Sciatic nerve (tissue), 2 donors: ENCODE results near the gene GUCA1A. TPM values are rescaled to one million over a fixed set of nuclear protein-coding genes. Genes with fewer than 3 reads are reported as not detected.

ENCODE experiments used
- ATAC-seq: fragments of 200-7000 bp; cut with Tn5 transposase; one replicate; pipeline ENCODE4 v1.9.1; 2020; ENCODE audit warnings: mild to moderate bottlenecking, moderate library complexity
- DNase-seq: peaks from one replicate; pipeline ENCODE4 v3.0.0-alpha.2; 2020; ENCODE audit warnings: low spot score
- intact Hi-C: fragments of 100-400 bp; cut with DNase I; formaldehyde crosslinking; loops from one replicate; pipeline ENCODE4 v1.14.2; 2022
- total RNA-seq: library from RNA; stranded (reverse); fragmentation: NEBNext Ultra II Directional; extraction: Animal tissue kit (Norgen Biotek cat#: 25700); gene quantifications from one replicate; pipeline ENCODE4 v1.2.1, GENCODE V29; 2021
- donor health status: DM: no; HTN: no; CAD: no.
- donor health status: DM: no; HTN: no; CAD: no.

Gene GUCA1A
- total RNA-seq, 1 donor from 2014 or later: not detected

- ATAC-seq: no peak
- intact Hi-C loops: no loop called here
These were observed 51.3 kb downstream of the GUCA1A start for GRCh38 chr6:42224222-42225028.

GRCh38 chr6:42225029-42225339 is 51.8 kb downstream of the GUCA1A start:
- DNase-seq (no peak), ATAC-seq (no peak)
- intact Hi-C loops: no loop called here

More at GRCh38 chr6:42224222-42225028, 51.3 kb downstream of the GUCA1A start:
- no peak for DNase-seq

GRCh38 chr6:42225419-42225818 is 52.3 kb downstream of the GUCA1A start:
- intact Hi-C loops: no loop called here
- ATAC-seq: no peak
- no peak for DNase-seq

- intact Hi-C loops: no loop called here
- DNase-seq: no peak
- ATAC-seq: no peak
These were observed 53.0 kb downstream of the GUCA1A start for GRCh38 chr6:42226161-42226611.

GRCh38 chr6:42226645-42227143 is 53.5 kb downstream of the GUCA1A start:
- no peak for DNase-seq
- intact Hi-C loops: no loop called here
- ATAC-seq: no peak

GRCh38 chr6:42227173-42227850 is 54.1 kb downstream of the GUCA1A start:
- no peak for ATAC-seq
- intact Hi-C loops: no loop called here
- DNase-seq: no peak

GRCh38 chr6:42228305-42228704 is 55.1 kb downstream of the GUCA1A start:
- DNase-seq (no peak), ATAC-seq (no peak)
- intact Hi-C loops: no loop called here

Other genes with a start within 250 kb of the GUCA1A start
- gene CCND3, start 231.6 kb upstream of the GUCA1A start, total RNA-seq: 62.9 TPM
- 28.6 TPM for gene TAF8, start 122.8 kb upstream of the GUCA1A start, total RNA-seq
- gene C6orf132, start 30.7 kb upstream of the GUCA1A start, total RNA-seq: 2.6 TPM
- gene GUCA1B, start 21.6 kb downstream of the GUCA1A start, total RNA-seq: 5.3 TPM
- gene MRPS10, start 44.5 kb downstream of the GUCA1A start, total RNA-seq: 23.0 TPM